SK-N-SH (cell line): Measurements from ENCODE around the gene DOHH. TPM values are rescaled to one million over a fixed set of nuclear protein-coding genes. Genes with fewer than 3 reads are reported as not detected.

Experiments
- CTCF ChIA-PET: fragments of 300-600, 350-600 bp; formaldehyde crosslinking; extraction: SDS; loops from one replicate; lab custom pipeline; 2021; lab: Yijun Ruan, JAX
- POLR2A ChIA-PET: fragments of 350-600 bp; sonication (Branson Sonifier 250); formaldehyde crosslinking; extraction: SDS; loops from one replicate; lab custom pipeline; 2020; ENCODE audit warnings: antibody characterized with exemption, inconsistent platforms; lab: Yijun Ruan, JAX
- DNase-seq: peaks from one replicate; pipeline ENCODE4 v3.0.0; 2012
- H2AFZ ChIP-seq: fragments of 200-600 bp; sonication (generic); 2 replicates; pipeline ENCODE4 v1.8.1; 2016; ENCODE audit warnings: antibody characterized with exemption, mild to moderate bottlenecking, low read depth
- H3F3A ChIP-seq: fragments of 200-600 bp; sonication (generic); replicated peaks from 2 replicates; pipeline ENCODE3; 2016; ENCODE audit warnings: antibody characterized with exemption, mild to moderate bottlenecking; ENCODE audit not compliant: insufficient read depth
- H3K27ac ChIP-seq, 2 experiments: fragments of 200-500 bp in 1 of 2; fragments of 200-600 bp in 1 of 2; sonication (Bioruptor generic) in 1 of 2; sonication (generic), shearing (Covaris generic) in 1 of 2; 2 replicates each; pipeline versions ENCODE4 v1.5.1 to v1.6.1; 2014 to 2016; ENCODE audit warnings: low read depth in 2 of 2, inconsistent platforms in 1 of 2, low read length in 1 of 2, mild to moderate bottlenecking in 1 of 2, mixed read lengths in 1 of 2
- H3K27me3 ChIP-seq: fragments of 200-600 bp; sonication (generic), shearing (Covaris generic); 2 replicates; pipeline ENCODE4 v1.6.1; 2016; ENCODE audit warnings: mixed run types; ENCODE audit not compliant: insufficient read depth
- H3K36me3 ChIP-seq, 2 experiments: fragments of 200-500 bp in 1 of 2; fragments of 200-600 bp in 1 of 2; sonication (Bioruptor generic) in 1 of 2; sonication (generic) in 1 of 2; replicated peaks in 1 of 2; 2 replicates each; pipeline versions ENCODE3 to v1.5.1; 2014 to 2016; ENCODE audit warnings: low read length in 1 of 2, mild to moderate bottlenecking in 1 of 2; ENCODE audit not compliant: insufficient read depth in 2 of 2, control insufficient read depth in 1 of 2
- H3K4me1 ChIP-seq, 2 experiments: fragments of 200-500 bp in 1 of 2; fragments of 200-600 bp in 1 of 2; sonication (Bioruptor generic) in 1 of 2; sonication (generic), shearing (Covaris generic) in 1 of 2; 2 replicates each; pipeline versions ENCODE4 v1.5.1 to v1.6.1; 2014 to 2016; ENCODE audit warnings: low read depth in 1 of 2, low read length in 1 of 2, mixed run types in 1 of 2; ENCODE audit not compliant: insufficient read depth in 2 of 2, control insufficient read depth in 1 of 2
- H3K4me2 ChIP-seq: fragments of 200-600 bp; sonication (generic), shearing (Covaris generic); 2 replicates; pipeline ENCODE4 v1.6.1; 2017; ENCODE audit warnings: mixed run types
- H3K4me3 ChIP-seq, 2 experiments: fragments of 200-500 bp in 1 of 2; fragments of 200-600 bp in 1 of 2; sonication (Bioruptor generic) in 1 of 2; sonication (generic), shearing (Covaris generic) in 1 of 2; 2 replicates each; pipeline versions ENCODE4 v1.5.1 to v1.8.1; 2014 to 2016; ENCODE audit warnings: low read depth in 2 of 2, inconsistent platforms in 1 of 2, low read length in 1 of 2, mild to moderate bottlenecking in 1 of 2, mixed read lengths in 1 of 2, moderate library complexity in 1 of 2
- H3K79me2 ChIP-seq: fragments of 200-600 bp; sonication (generic); 2 replicates; pipeline ENCODE4 v1.8.1; 2017; ENCODE audit warnings: mild to moderate bottlenecking; ENCODE audit not compliant: insufficient read depth
- H3K9ac ChIP-seq: fragments of 200-600 bp; sonication (generic); 2 replicates; pipeline ENCODE4 v1.6.1; 2017; ENCODE audit warnings: mixed run types
- H3K9me2 ChIP-seq: fragments of 200-600 bp; sonication (generic); 2 replicates; pipeline ENCODE4 v1.6.1; 2017; ENCODE audit warnings: mixed run types
- H3K9me3 ChIP-seq: fragments of 200-600 bp; sonication (generic); 2 replicates; pipeline ENCODE4 v1.6.1; 2017; ENCODE audit warnings: mixed run types, mild to moderate bottlenecking, moderate library complexity
- H4K20me1 ChIP-seq: fragments of 200-600 bp; sonication (generic); 2 replicates; pipeline ENCODE4 v1.6.1; 2017; ENCODE audit warnings: mild to moderate bottlenecking, mixed run types; ENCODE audit not compliant: insufficient read depth
- CHD2 ChIP-seq: fragments of 150-350 bp; IDR thresholded peaks from 2 replicates; pipeline ENCODE4 v1.6.1; 2018; ENCODE audit warnings: low read length; ENCODE audit not compliant: partially characterized antibody
- FOSL2 ChIP-seq: IDR thresholded peaks from 2 replicates; pipeline ENCODE4 v1.4.0; 2012; ENCODE audit warnings: low read depth, mild to moderate bottlenecking, moderate library complexity, borderline replicate concordance
- FOXM1 ChIP-seq: IDR thresholded peaks from 2 replicates; pipeline ENCODE4 v1.4.0; 2012; ENCODE audit warnings: low read depth, mild to moderate bottlenecking
- GABPA ChIP-seq: IDR thresholded peaks from 2 replicates; pipeline ENCODE4 v1.4.0; 2012; ENCODE audit warnings: low read depth, mild to moderate bottlenecking
- GATA2 ChIP-seq: sonication (generic); formaldehyde crosslinking; IDR thresholded peaks from 2 replicates; pipeline ENCODE4 v1.5.0; 2020; ENCODE audit warnings: mild to moderate bottlenecking, missing genetic modification reagents
- JUND ChIP-seq: IDR thresholded peaks from 2 replicates; pipeline ENCODE4 v1.4.0; 2012
- MAX ChIP-seq: IDR thresholded peaks from 2 replicates; pipeline ENCODE4 v1.4.0; 2012; ENCODE audit warnings: low read depth
- PBX3 ChIP-seq: IDR thresholded peaks from 2 replicates; pipeline ENCODE4; 2012
- RCOR1 ChIP-seq: fragments of 150-350 bp; IDR thresholded peaks from 2 replicates; pipeline ENCODE4 v1.6.1; 2017; ENCODE audit warnings: antibody characterized with exemption, low read length
- REST ChIP-seq: IDR thresholded peaks from 2 replicates; pipeline ENCODE4 v1.6.1; 2012; ENCODE audit warnings: mild to moderate bottlenecking, low read depth, low read length, moderate library complexity
- RFX5 ChIP-seq: IDR thresholded peaks from 2 replicates; pipeline ENCODE4 v1.6.1; 2012; ENCODE audit warnings: mild to moderate bottlenecking, improper control_type of control experiment, low read length
- RXRA ChIP-seq: IDR thresholded peaks from 2 replicates; pipeline ENCODE4 v1.4.0; 2012; ENCODE audit warnings: low read depth, mild to moderate bottlenecking, borderline replicate concordance
- TAF1 ChIP-seq: IDR thresholded peaks from 2 replicates; pipeline ENCODE4 v1.6.1; 2012; ENCODE audit warnings: low read depth, mild to moderate bottlenecking, low read length, moderate library complexity, borderline replicate concordance
- TCF12 ChIP-seq: IDR thresholded peaks from 2 replicates; pipeline ENCODE4 v1.4.0; 2012
- ZBTB33 ChIP-seq: IDR thresholded peaks from 2 replicates; pipeline ENCODE4 v1.4.0; 2012; ENCODE audit warnings: low read depth, borderline replicate concordance
- WGBS: methylation state at CpG from one replicate; pipeline ENCODE4 v1.1.6; 2017; ENCODE audit warnings: low lambda C conversion rate; 5-methylcytosine and 5-hydroxymethylcytosine counted together
- polyA plus RNA-seq, 3 experiments: library from polyadenylated mRNA; depleted of rRNA; stranded (reverse); fragments of >200 nt; gene quantifications; 2 replicates each; pipeline ENCODE4 v1.2.3, GENCODE V29; 2012

Gene DOHH
- polyA plus RNA-seq, 1 of the 3 experiments (the other 2 are of a cell fraction): 14.3 TPM

DNA sequence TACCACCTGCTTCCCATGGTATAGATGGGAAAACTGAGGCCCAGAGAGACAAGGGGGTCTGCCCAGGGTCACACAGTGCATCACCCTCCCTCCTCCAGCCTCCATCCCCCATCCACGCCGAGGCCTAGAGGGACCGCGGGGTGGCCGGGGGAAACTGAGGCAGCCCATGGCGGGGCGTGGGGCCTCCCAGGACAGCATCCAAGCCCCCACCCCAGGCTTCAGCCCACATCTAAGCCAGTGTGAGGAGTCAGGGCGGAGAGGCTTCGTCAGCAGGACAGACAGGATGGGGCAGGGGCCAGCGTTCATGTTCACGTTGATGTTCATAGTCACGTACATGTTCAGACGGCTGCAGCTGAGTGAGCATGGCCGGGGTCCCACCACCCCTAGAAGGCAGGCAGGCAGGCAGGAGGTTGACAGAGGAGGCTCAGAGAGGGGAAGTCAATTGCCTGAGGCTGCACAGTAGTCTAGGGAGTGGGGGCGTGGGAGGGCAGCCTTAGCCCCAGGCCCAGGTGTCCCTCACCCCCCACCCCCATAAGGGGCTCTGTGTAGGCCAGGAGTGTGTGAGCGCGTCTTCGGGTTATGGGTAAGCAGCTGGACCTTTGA lies 43.4 kb downstream of the DOHH start:
- Histone ChIP-seq H3K27me3 (no peaks in the 10 kb centered on the region), H3K4me3 (no peak overlapping the region), H3F3A (peaks cover 6% of the 10 kb centered on the region), H3K9me3 (no peaks in the 10 kb centered on the region), H3K79me2 (peaks cover 33% of the 10 kb centered on the region; the same call in 1 of the 2 replicates), H3K4me1 (peaks cover 8 to 32% of the 10 kb centered on the region in 2 experiments; a peak in 2 of 4 replicates), H3K27ac (peak overlapping the region; percentile 67 to 95; a peak in 2 of 4 replicates), H3K4me2 (no peak overlapping the region), H3K36me3 (peaks cover 18 to 36% of the 10 kb centered on the region in 2 experiments), H2AFZ (no peak overlapping the region), H3K9me2 (no peaks in the 10 kb centered on the region), H4K20me1 (peaks cover 26% of the 10 kb centered on the region), H3K9ac (no peak overlapping the region)
- POLR2A ChIA-PET: no interaction called here
- CTCF ChIA-PET: interaction anchor here (1.0 to 2.5 kb wide), 2 partner anchors 16 to 22 kb away, joined by 3 to 7 read pairs; no protein-coding TSS in a partner anchor
- TF ChIP-seq RFX5 (no peak), CHD2 (no peak), FOXM1 (no peak), RXRA (no peak), ZBTB33 (no peak), TCF12 (no peak), REST (no peak), MAX (no peak), JUND (no peak), GATA2 (CRISPR knock-in tag) (no peak), TAF1 (no peak), GABPA (no peak), PBX3 (no peak), RCOR1 (no peak), FOSL2 (no peak)
- WGBS: 88% methylated on average over 8 of the region's 18 CpGs
- DNase-seq: no peak
